Spleen (tissue), 11 donors: ENCODE measurements around the gene NUP214. TPM values are rescaled to one million over a fixed set of nuclear protein-coding genes. Genes with fewer than 3 reads are reported as not detected.
A peak's percentile ranks its signal among the peaks of the same experiment; 100 is the strongest.

ENCODE experiments used
- DNase-seq: peaks from one replicate; pipeline ENCODE4 v3.0.0-alpha.2; 2020
- H3K27ac ChIP-seq, 8 donors: fragments of 200-600 bp; sonication (generic) in 7 of 8; 1 replicate in 4 of 8; 2 replicates in 4 of 8; pipeline versions ENCODE4 v1.5.0 to v1.8.0; 2016 to 2021; ENCODE audit warnings: inconsistent platforms in 4 of 8, mild to moderate bottlenecking in 4 of 8, moderate library complexity in 1 of 8
- H3K27me3 ChIP-seq, 7 donors: fragments of 200-600 bp; sonication (generic) in 6 of 7; replicated peaks in 1 of 7; 1 replicate in 4 of 7; 2 replicates in 3 of 7; pipeline versions ENCODE4 v1.5.0 to v1.8.0; 2016 to 2021; ENCODE audit warnings: inconsistent platforms in 3 of 7, mild to moderate bottlenecking in 1 of 7
- H3K36me3 ChIP-seq, 6 donors: fragments of 200-600 bp; sonication (generic) in 5 of 6; 1 replicate in 4 of 6; 2 replicates in 2 of 6; pipeline versions ENCODE4 v1.5.0 to v1.8.0; 2016 to 2021; ENCODE audit warnings: inconsistent platforms in 2 of 6
- H3K4me1 ChIP-seq, 6 donors: fragments of 200-600 bp; sonication (generic) in 5 of 6; 1 replicate in 3 of 6; 2 replicates in 3 of 6; pipeline versions ENCODE4 v1.5.0 to v1.8.0; 2016 to 2021; ENCODE audit warnings: inconsistent platforms in 3 of 6
- H3K4me3 ChIP-seq, 8 donors: fragments of 200-600 bp; sonication (generic) in 7 of 8; 1 replicate in 4 of 8; 2 replicates in 4 of 8; pipeline versions ENCODE4 v1.5.0 to v1.8.0; 2016 to 2021; ENCODE audit warnings: inconsistent platforms in 4 of 8, mild to moderate bottlenecking in 4 of 8, moderate library complexity in 2 of 8
- H3K9me3 ChIP-seq, 8 donors: fragments of 200-600 bp; sonication (generic) in 7 of 8; 1 replicate in 4 of 8; 2 replicates in 4 of 8; pipeline versions ENCODE4 v1.5.0 to v1.8.0; 2016 to 2021; ENCODE audit warnings: inconsistent platforms in 4 of 8
- CTCF ChIP-seq, 11 experiments: fragments of 200-600 bp in 7 of 11; fragments of 450-650 bp in 4 of 11; sonication (generic) in 4 of 11; IDR thresholded peaks in 8 of 11; conservative IDR thresholded peaks in 3 of 11; 1 replicate in 7 of 11; 2 replicates in 4 of 11; pipeline versions ENCODE4 v1.4.0 to v1.8.0; 2016 to 2021; ENCODE audit warnings: antibody characterized with exemption in 11 of 11, inconsistent platforms in 4 of 11, mild to moderate bottlenecking in 1 of 11
- POLR2A ChIP-seq, 3 donors: fragments of 450-650 bp; IDR thresholded peaks; one replicate each; pipeline ENCODE4 v1.5.1; 2017; ENCODE audit warnings: antibody characterized with exemption in 3 of 3, mild to moderate bottlenecking in 1 of 3
- POLR2AphosphoS5 ChIP-seq, 3 donors: sonication (generic); formaldehyde crosslinking; IDR thresholded peaks; one replicate each; pipeline ENCODE4 v1.5.1; 2017; ENCODE audit warnings: antibody characterized with exemption in 3 of 3
- WGBS, 5 donors: extraction: QIAGEN DNeasy Blood & Tissue Kit in 3 of 5; methylation state at CpG; one replicate each; pipeline versions ENCODE4 v1.1.5 to v1.1.7; 2013 to 2018; 5-methylcytosine and 5-hydroxymethylcytosine counted together
- intact Hi-C: fragments of 100-400 bp; cut with DNase I; formaldehyde crosslinking; loops from one replicate; pipeline ENCODE4 v1.15.0; 2023; ENCODE audit warnings: low total_unique reads
- polyA plus RNA-seq, 3 donors: library from polyadenylated mRNA; stranded (reverse); fragments of 200-250 nt; gene quantifications; one replicate each; pipeline ENCODE4 v1.2.1, GENCODE V29; 2013
- total RNA-seq, 7 donors: library from RNA; depleted of rRNA in 3 of 7; stranded (reverse); fragments of >200 nt in 3 of 7; fragmentation: NEBNext Ultra II Directional in 4 of 7; extraction: Animal tissue kit (Norgen Biotek cat#: 25700) in 4 of 7; gene quantifications; one replicate each; pipeline versions ENCODE4 v1.1.0 to v1.2.1, GENCODE V29; 2016 to 2021
- donor health status: healthy with polysubstance abuse.
- donor health status: DM: no; HTN: no; CAD: no; lungs with moderate emphysema.
- donor health status: DM: no; HTN: no; CAD: no.
- donor health status: Bipolar disorder and iron deficiency.
- donor health status: healthy.
- donor health status: DM: no; HTN: no; CAD: no.
- donor health status: DM: yes; HTN: yes; CAD: no.

Gene NUP214
- total and polyA plus RNA-seq, 10 donors: 21.4 to 182 (median 121) TPM

GRCh38 chr9:131222460-131222859 lies 97.1 kb downstream of the NUP214 start:
- Histone ChIP-seq H3K27me3 (no peaks in the 10 kb centered on the region), H3K36me3 (peaks cover 0 to 79% (median 23%) of the 10 kb centered on the region in 6 donors), H3K4me3 (no peak overlapping the region), H3K4me1 (peaks cover 3 to 23% (median 17%) of the 10 kb centered on the region in 6 donors), H3K27ac (no peak overlapping the region), H3K9me3 (no peaks in the 10 kb centered on the region)
- no peak for DNase-seq
- no peak for TF ChIP-seq POLR2A (IDR thresholded peaks at IDR 0.05)
- no peak for TF ChIP-seq POLR2AphosphoS5 (IDR thresholded peaks at IDR 0.05)
- intact Hi-C loops: no loop called here
- 93 to 98% (median 94%) methylated on average over 6 of the region's 6 CpGs for WGBS, 5 donors

GRCh38 chr9:131226226-131226625 lies 100.8 kb downstream of the NUP214 start:
- intact Hi-C loops: no loop called here
- peaks cover 6 to 79% (median 30%) of the 10 kb centered on the region in 6 donors for H3K36me3 ChIP-seq
- no peak for DNase-seq
- H3K9me3 ChIP-seq: no peaks in the 10 kb centered on the region
- H3K27me3 ChIP-seq: no peaks in the 10 kb centered on the region
- H3K4me1 ChIP-seq: peaks cover 3 to 59% (median 28%) of the 10 kb centered on the region in 6 donors
- H3K4me3 ChIP-seq: no peak overlapping the region
- WGBS, 5 donors: 77 to 90% (median 81%) methylated on average over 3 of the region's 3 CpGs
- peak overlapping the region in 1 of 8 donors; percentile 90 for H3K27ac ChIP-seq
- TF ChIP-seq POLR2A (IDR thresholded peaks at IDR 0.05) (no peak), CTCF (IDR thresholded peaks at IDR 0.05 in 8 of 11, conservative IDR thresholded peaks at IDR 0.05 in 3 of 11) (no peak), POLR2AphosphoS5 (IDR thresholded peaks at IDR 0.05) (no peak)

GRCh38 chr9:131227112-131227958 lies 101.9 kb downstream of the NUP214 start:
- H3K36me3 ChIP-seq: peaks cover 6 to 83% (median 40%) of the 10 kb centered on the region in 6 donors
- H3K4me1 ChIP-seq: peaks cover 3 to 59% (median 28%) of the 10 kb centered on the region in 6 donors
- TF ChIP-seq CTCF (IDR thresholded peaks at IDR 0.05 in 8 of 11, conservative IDR thresholded peaks at IDR 0.05 in 3 of 11) (no peak), POLR2A (IDR thresholded peaks at IDR 0.05) (no peak), POLR2AphosphoS5 (IDR thresholded peaks at IDR 0.05) (no peak)
- peak overlapping the region in 6 of 8 donors; percentile 9 to 65 (median 38) for H3K4me3 ChIP-seq
- H3K9me3 ChIP-seq: no peaks in the 10 kb centered on the region
- peak overlapping the region in 7 of 8 donors; percentile 46 to 90 (median 69) for H3K27ac ChIP-seq
- WGBS, 5 donors: 54 to 73% (median 66%) methylated on average over 9 of the region's 9 CpGs
- no peaks in the 10 kb centered on the region for H3K27me3 ChIP-seq
- no peak for DNase-seq
- intact Hi-C loops: no loop called here

GRCh38 chr9:131227959-131228460 lies 102.6 kb downstream of the NUP214 start:
- TF ChIP-seq CTCF (IDR thresholded peaks at IDR 0.05 in 8 of 11, conservative IDR thresholded peaks at IDR 0.05 in 3 of 11) (peak in 1 of 11 experiments; percentile 7), POLR2AphosphoS5 (IDR thresholded peaks at IDR 0.05) (peak in 2 of 3 donors; percentile 16 to 53), POLR2A (IDR thresholded peaks at IDR 0.05) (no peak)
- Histone ChIP-seq H3K36me3 (peaks cover 6 to 83% (median 44%) of the 10 kb centered on the region in 6 donors), H3K27ac (peak overlapping the region in 7 of 8 donors; percentile 46 to 90 (median 69)), H3K9me3 (no peaks in the 10 kb centered on the region), H3K27me3 (no peaks in the 10 kb centered on the region), H3K4me1 (peaks cover 3 to 61% (median 28%) of the 10 kb centered on the region in 6 donors), H3K4me3 (peak overlapping the region in 7 of 8 donors; percentile 9 to 65 (median 34))
- intact Hi-C loops: no loop called here
- DNase-seq: peak; percentile 77
- 38 to 52% (median 49%) methylated on average over 8 to 9 of the region's 9 CpGs for WGBS, 5 donors
